OCI-LY7 (cell line): ENCODE data around the gene ARHGAP4. TPM values are rescaled to one million over a fixed set of nuclear protein-coding genes. Genes with fewer than 3 reads are reported as not detected.

ENCODE experiments used
- BruUV-seq: library from RNA; stranded (reverse); fragments of 400-500 nt; replicated peaks from 2 replicates; lab custom pipeline; 2021; lab: Mats Ljungman, UMichigan
- CTCF ChIA-PET: fragments of 300-600 bp; sonication (Branson Sonifier 250); formaldehyde crosslinking; loops from one replicate; lab custom pipeline; 2022; ENCODE audit warnings: antibody characterized with exemption; ENCODE audit not compliant: unreplicated experiment; lab: Charles Lee
- POLR2A ChIA-PET: fragments of 300-600 bp; sonication (Branson Sonifier 250); formaldehyde crosslinking; loops from one replicate; lab custom pipeline; 2022; ENCODE audit warnings: antibody characterized with exemption; lab: Charles Lee
- DNase-seq: peaks from one replicate; pipeline ENCODE4 v3.0.0-alpha.2; 2015; ENCODE audit warnings: low spot score
- H2AFZ ChIP-seq: fragments of 200-600 bp; sonication (generic), shearing (Covaris generic); 2 replicates; pipeline ENCODE4 v1.6.1; 2014; ENCODE audit warnings: mild to moderate bottlenecking, antibody characterized with exemption, low read length, moderate library complexity
- H3K27ac ChIP-seq: fragments of 200-600 bp; sonication (generic); 2 replicates; pipeline ENCODE4 v1.5.1; 2014; ENCODE audit warnings: mixed run types, low read depth, mild to moderate bottlenecking, moderate library complexity, low read length, inconsistent platforms; ENCODE audit not compliant: poor library complexity, severe bottlenecking
- H3K36me3 ChIP-seq: fragments of 200-600 bp; sonication (generic); 2 replicates; pipeline ENCODE4 v1.6.1; 2014; ENCODE audit warnings: mild to moderate bottlenecking, antibody characterized with exemption, low read length, moderate library complexity, mixed read lengths; ENCODE audit not compliant: insufficient read depth
- H3K4me1 ChIP-seq: fragments of 200-600 bp; sonication (generic); 2 replicates; pipeline ENCODE4 v1.5.1; 2014; ENCODE audit warnings: mild to moderate bottlenecking, low read length; ENCODE audit not compliant: insufficient read depth, poor library complexity, severe bottlenecking
- H3K4me2 ChIP-seq: fragments of 200-600 bp; sonication (generic); 2 replicates; pipeline ENCODE4 v1.6.1; 2014; ENCODE audit warnings: mild to moderate bottlenecking, low read length
- H3K4me3 ChIP-seq: fragments of 200-600 bp; sonication (generic); 2 replicates; pipeline ENCODE4 v1.5.1; 2014; ENCODE audit warnings: mild to moderate bottlenecking, low read depth, low read length; ENCODE audit not compliant: poor library complexity, severe bottlenecking
- H3K79me2 ChIP-seq: fragments of 200-600 bp; sonication (generic); 2 replicates; pipeline ENCODE4 v1.6.1; 2016; ENCODE audit warnings: low read depth, mild to moderate bottlenecking, low read length, moderate library complexity, mixed read lengths; ENCODE audit not compliant: insufficient read depth
- H3K9me2 ChIP-seq: fragments of 200-600 bp; sonication (generic); 2 replicates; pipeline ENCODE4 v1.6.1; 2016; ENCODE audit warnings: mild to moderate bottlenecking, low read length, mixed read lengths; ENCODE audit not compliant: insufficient read depth
- H3K9me3 ChIP-seq: fragments of 200-600 bp; sonication (generic); 2 replicates; pipeline ENCODE4 v1.6.1; 2014; ENCODE audit warnings: mild to moderate bottlenecking, mixed run types, low read length, mixed read lengths
- H4K20me1 ChIP-seq: fragments of 200-600 bp; sonication (generic); 2 replicates; pipeline ENCODE4 v1.6.1; 2014; ENCODE audit warnings: mild to moderate bottlenecking, antibody characterized with exemption, low read length, moderate library complexity, mixed read lengths; ENCODE audit not compliant: insufficient read depth
- CTCF ChIP-seq: fragments of 200-600 bp; sonication (generic); conservative IDR thresholded peaks from 2 replicates; pipeline ENCODE4 v1.5.1; 2014; ENCODE audit warnings: mild to moderate bottlenecking, antibody characterized with exemption, low read length, moderate library complexity, mixed read lengths
- EZH2phosphoT487 ChIP-seq: fragments of 200-600 bp; sonication (generic); IDR thresholded peaks from 2 replicates; pipeline ENCODE4 v1.6.1; 2018; ENCODE audit warnings: low read depth, borderline replicate concordance, mild to moderate bottlenecking, mixed run types, antibody characterized with exemption, low read length, moderate library complexity, mixed read lengths
- intact Hi-C: fragments of 100-400 bp; cut with micrococcal nuclease; formaldehyde crosslinking; loops from one replicate; pipeline ENCODE4 v1.10.0; 2022; ENCODE audit not compliant: unreplicated experiment
- total RNA-seq, 2 experiments: library from RNA; depleted of rRNA in 1 of 2; stranded (reverse); fragments of >200 nt in 1 of 2; shearing (Covaris generic) in 1 of 2; gene quantifications; 2 replicates each; pipeline ENCODE4 v1.2.3, GENCODE V29; 2014 to 2022

Gene ARHGAP4
- total RNA-seq, 2 experiments from 2014 or later, result 126 to 128 TPM

GRCh38 chrX:153875391-153876111 lies 50.5 kb downstream of the ARHGAP4 start:
- H3K27ac ChIP-seq, result no peak overlapping the region
- no peaks in the 10 kb centered on the region for H3K79me2 ChIP-seq
- no TSS peak for BruUV-seq
- TF ChIP-seq CTCF (no peak), EZH2phosphoT487 (no peak)
- H2AFZ ChIP-seq, result no peak overlapping the region
- H3K4me2 ChIP-seq, result no peak overlapping the region
- no peaks in the 10 kb centered on the region for H3K4me1 ChIP-seq
- no peaks in the 10 kb centered on the region for H4K20me1 ChIP-seq
- H3K9me3 ChIP-seq, result no peaks in the 10 kb centered on the region
- ChIA-PET POLR2A (interaction anchor here (0.5 kb wide), 1 partner anchor 403 kb away, joined by 3 read pairs; no protein-coding TSS in a partner anchor), CTCF (no interaction called here)
- H3K9me2 ChIP-seq, result no peaks in the 10 kb centered on the region
- H3K4me3 ChIP-seq, result no peak overlapping the region
- intact Hi-C loops, result no loop called here
- DNase-seq, result peak; percentile 44
- H3K36me3 ChIP-seq, result no peaks in the 10 kb centered on the region

GRCh38 chrX:153874366-153875125 lies 51.5 kb downstream of the ARHGAP4 start:
- no peaks in the 10 kb centered on the region for H3K4me1 ChIP-seq
- TF ChIP-seq CTCF (no peak), EZH2phosphoT487 (no peak)
- no peak overlapping the region for H3K4me2 ChIP-seq
- H2AFZ ChIP-seq, result no peak overlapping the region
- no TSS peak for BruUV-seq
- no peak for DNase-seq
- no peaks in the 10 kb centered on the region for H3K9me2 ChIP-seq
- H3K4me3 ChIP-seq, result no peak overlapping the region
- ChIA-PET POLR2A (no interaction called here), CTCF (no interaction called here)
- no peaks in the 10 kb centered on the region for H4K20me1 ChIP-seq
- H3K79me2 ChIP-seq, result no peaks in the 10 kb centered on the region
- H3K9me3 ChIP-seq, result no peaks in the 10 kb centered on the region
- H3K27ac ChIP-seq, result no peak overlapping the region
- intact Hi-C loops, result no loop called here
- no peaks in the 10 kb centered on the region for H3K36me3 ChIP-seq

GRCh38 chrX:153874085-153874365 lies 52.0 kb downstream of the ARHGAP4 start:
- Histone ChIP-seq H3K79me2 (no peaks in the 10 kb centered on the region), H3K4me3 (no peak overlapping the region), H3K4me2 (no peak overlapping the region), H3K9me3 (no peaks in the 10 kb centered on the region), H2AFZ (no peak overlapping the region), H3K9me2 (no peaks in the 10 kb centered on the region), H3K27ac (no peak overlapping the region), H3K4me1 (no peaks in the 10 kb centered on the region), H3K36me3 (no peaks in the 10 kb centered on the region), H4K20me1 (no peaks in the 10 kb centered on the region)
- DNase-seq, result no peak
- intact Hi-C loops, result no loop called here
- POLR2A ChIA-PET, result no interaction called here
- BruUV-seq, result no TSS peak
- CTCF ChIA-PET, result no interaction called here
- TF ChIP-seq CTCF (no peak), EZH2phosphoT487 (no peak)
